GM18498 (cell line): Measurements from ENCODE around the gene MAP1LC3B2.

Experiments
- ATAC-seq: cut with Tn5 transposase; IDR thresholded peaks from one replicate; pipeline ENCODE4 v1.9.1; 2021; ENCODE audit warnings: mild to moderate bottlenecking, moderate library complexity; ENCODE audit not compliant: unreplicated experiment

MAP1LC3B2 gene

DNA sequence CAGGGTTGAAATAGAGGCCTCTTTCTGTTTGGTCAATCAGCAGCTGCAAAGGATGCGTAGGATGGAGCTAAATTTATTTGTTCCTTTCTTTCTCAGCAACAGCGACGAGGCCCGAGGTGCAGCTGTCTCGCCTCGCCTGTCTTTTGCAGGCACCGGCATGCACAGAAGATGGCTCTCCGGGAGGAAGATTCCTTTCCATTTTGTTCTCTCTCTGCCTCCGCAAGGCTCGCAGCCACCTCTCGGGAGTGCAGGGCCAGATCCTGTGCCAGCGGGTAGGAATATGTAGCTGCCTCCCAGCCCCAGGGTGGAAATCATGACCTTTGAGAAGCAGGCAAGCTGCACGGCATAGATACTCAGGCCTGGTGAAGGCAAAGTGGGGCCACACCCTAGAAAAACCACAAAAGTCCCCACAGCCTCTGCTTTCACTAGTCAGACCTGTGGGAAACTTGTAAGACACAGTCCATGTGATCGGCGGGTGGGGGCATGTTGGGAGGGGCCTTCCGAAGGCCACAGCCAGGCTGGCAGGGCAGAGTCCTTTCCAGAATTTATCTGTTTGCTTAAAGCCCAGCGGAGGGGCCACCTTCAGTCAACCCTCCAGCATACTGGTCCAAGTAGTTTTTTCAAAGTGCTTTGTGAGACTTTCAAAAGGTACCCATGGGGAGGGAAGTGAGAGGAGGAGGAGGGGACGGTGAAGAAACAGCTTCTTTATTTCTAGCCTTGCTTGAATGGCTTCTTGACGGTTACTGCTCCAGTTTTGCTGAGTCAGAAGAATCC is at the start of gene MAP1LC3B2:
Gene MAP1LC3B2, plus strand, starts transcription at position 220 of the 774 bp plus-strand sequence. CDS start 16,562 bp downstream, outside the sequence.
- peak; percentile 83 for ATAC-seq

DNA sequence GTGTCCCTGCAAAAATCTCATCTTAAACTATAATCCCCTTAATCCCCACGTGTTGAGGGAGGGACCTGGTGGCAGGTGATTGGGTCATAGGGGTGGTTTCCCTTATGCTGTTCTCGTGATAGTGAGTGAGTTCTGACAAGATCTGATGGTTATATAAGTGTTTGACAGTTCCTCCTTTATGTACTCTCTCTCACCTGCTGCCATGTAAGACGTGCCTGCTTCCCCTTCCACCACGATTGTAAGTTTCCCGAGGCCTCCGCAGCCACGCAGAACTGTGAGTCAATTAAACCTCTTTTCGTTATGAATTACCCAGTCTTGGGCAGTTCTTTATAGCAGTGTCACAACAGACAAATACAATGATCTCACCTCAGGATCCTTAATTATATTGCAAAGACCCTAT is 45.2 kb upstream of the MAP1LC3B2 start:
- ATAC-seq: no peak

GRCh38 chr12:116515684-116516083 is 43.5 kb upstream of the MAP1LC3B2 start:
- ATAC-seq: no peak

- no peak for ATAC-seq
Measured at GRCh38 chr12:116516657-116517056, 42.5 kb upstream of the MAP1LC3B2 start.

DNA sequence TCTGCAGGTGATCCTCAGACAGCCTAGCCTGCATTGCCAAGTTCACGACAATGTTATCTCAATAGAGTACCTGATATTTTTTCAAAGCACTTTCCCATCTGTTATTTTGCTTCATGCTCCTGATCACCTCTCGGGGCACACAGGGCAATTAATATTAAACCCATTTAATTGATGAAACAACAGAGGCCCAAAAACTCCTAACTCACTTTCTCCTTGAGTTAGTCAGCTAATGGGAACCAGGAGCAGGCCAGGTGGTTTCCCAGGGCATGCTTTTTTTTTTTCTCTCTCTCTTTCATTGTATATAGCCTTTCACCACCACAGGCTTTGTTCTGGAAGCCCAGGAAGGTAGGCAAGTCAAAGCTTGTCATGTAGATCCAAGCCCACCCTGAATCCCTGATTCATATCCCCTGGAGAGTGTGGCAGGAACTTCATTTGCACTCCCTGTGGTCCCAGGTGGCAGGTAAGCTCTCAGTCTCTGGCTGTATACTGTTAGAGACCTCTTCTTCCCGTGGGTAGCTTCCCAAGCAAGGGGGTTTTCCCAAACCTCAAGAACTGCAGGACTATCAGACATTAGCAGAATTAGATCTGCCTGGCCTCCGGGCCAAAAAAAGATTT is 41.6 kb upstream of the MAP1LC3B2 start:
- ATAC-seq: no peak

DNA sequence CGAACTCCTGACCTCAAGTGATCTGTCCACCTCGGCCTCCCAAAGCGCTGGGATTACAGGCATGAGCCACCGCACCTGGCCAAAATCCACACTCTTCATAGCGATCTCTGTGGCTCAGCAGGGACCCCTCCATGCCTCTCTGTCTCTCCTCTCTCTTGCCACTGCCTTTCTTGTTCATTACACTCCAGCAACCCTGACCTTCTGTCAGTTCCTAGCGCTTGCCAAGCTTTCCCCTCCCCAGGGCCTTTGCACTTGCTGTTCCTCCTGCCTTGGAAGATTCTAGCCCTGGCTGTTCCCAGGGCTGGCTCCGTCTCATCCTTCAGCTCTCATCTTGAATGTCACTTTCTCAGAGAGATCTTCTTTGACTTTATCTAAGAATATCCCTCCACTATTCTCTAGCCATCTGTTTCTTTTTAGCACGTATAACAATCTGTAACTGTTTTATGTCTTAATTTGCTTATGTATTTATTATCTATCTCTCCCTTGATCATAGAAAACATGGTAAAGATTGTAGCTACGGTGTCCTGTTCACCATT is 38.9 kb upstream of the MAP1LC3B2 start:
- ATAC-seq: no peak

- no peak for ATAC-seq
Measured at GRCh38 chr12:116520801-116521471, 38.2 kb upstream of the MAP1LC3B2 start.

DNA sequence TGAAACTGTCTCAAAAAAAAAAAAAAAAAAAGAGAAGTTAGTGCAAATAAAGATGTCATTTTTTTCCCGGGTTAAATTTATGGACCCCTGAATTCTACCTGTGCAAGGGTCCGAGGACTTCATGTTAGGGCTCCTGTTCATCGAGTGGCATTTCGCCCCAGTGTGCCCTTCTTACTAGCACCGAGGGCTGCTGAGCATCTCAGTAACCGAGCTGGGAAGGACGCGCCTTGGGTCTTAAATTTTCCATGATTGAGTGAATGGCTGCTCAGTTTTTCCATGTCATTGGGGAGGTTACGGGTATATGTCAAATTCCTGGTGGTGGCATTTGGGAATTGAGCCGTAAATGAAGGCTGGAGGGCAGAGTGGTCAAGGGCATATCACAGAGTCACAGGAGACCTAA is 34.9 kb upstream of the MAP1LC3B2 start:
- ATAC-seq: no peak

GRCh38 chr12:116524964-116525379 is 34.2 kb upstream of the MAP1LC3B2 start:
- no peak for ATAC-seq

- ATAC-seq: no peak
Measured at GRCh38 chr12:116525418-116526001, 33.7 kb upstream of the MAP1LC3B2 start.

DNA sequence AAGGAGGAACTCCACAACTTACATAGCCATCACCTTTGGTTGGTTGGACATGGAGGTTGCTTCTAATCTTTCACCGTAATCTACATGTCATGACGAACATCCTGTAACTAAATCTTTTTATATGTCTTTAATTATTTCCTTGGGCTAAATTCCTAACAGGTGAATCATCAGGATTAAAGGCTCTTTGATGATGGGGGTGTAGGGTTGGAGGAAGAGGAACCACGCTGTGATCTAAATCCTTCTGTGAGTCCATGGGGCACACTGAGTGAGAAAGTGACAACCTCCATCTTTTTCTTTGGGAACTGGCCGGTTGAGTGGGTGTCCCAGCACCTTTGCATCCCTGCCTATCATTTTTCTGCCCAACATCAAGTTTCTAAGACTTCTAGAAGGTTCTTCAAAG is 31.1 kb upstream of the MAP1LC3B2 start:
- ATAC-seq: no peak

DNA sequence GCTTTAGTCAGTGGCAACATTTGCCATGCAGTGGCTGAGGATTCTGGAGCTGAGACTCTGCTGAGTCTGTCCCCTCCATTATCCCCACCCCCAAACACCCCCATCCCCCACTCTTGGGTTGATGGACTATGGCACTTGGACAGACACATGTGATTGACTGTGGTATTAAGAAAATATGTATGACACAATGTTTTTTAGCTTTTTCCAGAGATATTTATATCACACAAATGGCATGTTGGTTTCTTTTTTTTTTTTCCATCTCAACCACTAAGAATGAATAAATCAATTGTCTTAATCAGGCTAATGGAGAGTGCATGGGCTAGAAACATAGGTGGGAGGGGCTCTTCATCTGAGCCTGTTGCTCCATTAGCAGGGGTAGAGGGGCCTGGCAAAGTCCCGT is 30.7 kb upstream of the MAP1LC3B2 start:
- no peak for ATAC-seq

DNA sequence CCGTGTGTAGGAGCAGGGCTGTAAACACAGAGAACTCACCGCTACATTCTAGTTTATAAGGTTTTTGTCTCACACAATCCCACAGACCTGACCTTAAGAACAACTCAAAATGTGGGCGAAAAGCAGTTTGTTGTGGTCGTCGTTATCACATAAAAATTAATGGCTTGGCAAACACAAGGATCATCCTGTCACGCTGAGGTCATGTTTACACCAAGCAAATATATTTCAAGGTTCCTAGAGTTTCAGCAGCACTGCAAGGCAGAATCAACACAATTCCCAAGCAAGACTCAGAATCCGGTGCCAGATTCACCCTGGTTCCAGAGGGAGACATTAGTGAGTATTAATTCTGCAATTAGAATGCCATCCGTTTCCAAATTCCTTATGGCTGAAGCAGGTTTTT is 30.1 kb upstream of the MAP1LC3B2 start:
- ATAC-seq: no peak

DNA sequence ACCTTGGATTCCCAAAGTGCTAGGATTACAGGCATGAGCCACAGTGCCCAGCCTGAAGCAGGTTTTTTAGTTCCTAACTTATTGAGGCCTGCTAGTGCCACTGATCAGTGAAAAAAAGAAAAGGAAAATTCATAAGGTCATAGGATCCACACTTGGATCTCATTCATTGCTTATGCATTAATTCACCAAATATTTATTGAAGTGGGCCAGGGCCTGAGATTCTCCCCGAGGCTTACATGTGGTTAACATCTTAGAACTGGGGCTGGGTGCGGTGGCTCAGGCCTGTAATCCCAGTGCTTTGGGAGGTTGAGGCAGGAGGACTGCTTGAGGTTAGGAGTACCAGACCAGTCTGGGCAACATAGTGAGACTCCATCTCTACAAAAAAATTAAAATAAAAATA is 29.5 kb upstream of the MAP1LC3B2 start:
- no peak for ATAC-seq

- ATAC-seq: no peak
Measured at GRCh38 chr12:116532428-116532827, 26.8 kb upstream of the MAP1LC3B2 start.

GRCh38 chr12:116532986-116533342 is 26.2 kb upstream of the MAP1LC3B2 start:
- ATAC-seq: no peak

- ATAC-seq: peak; percentile 64
Measured at GRCh38 chr12:116533343-116534251, 25.6 kb upstream of the MAP1LC3B2 start.

DNA sequence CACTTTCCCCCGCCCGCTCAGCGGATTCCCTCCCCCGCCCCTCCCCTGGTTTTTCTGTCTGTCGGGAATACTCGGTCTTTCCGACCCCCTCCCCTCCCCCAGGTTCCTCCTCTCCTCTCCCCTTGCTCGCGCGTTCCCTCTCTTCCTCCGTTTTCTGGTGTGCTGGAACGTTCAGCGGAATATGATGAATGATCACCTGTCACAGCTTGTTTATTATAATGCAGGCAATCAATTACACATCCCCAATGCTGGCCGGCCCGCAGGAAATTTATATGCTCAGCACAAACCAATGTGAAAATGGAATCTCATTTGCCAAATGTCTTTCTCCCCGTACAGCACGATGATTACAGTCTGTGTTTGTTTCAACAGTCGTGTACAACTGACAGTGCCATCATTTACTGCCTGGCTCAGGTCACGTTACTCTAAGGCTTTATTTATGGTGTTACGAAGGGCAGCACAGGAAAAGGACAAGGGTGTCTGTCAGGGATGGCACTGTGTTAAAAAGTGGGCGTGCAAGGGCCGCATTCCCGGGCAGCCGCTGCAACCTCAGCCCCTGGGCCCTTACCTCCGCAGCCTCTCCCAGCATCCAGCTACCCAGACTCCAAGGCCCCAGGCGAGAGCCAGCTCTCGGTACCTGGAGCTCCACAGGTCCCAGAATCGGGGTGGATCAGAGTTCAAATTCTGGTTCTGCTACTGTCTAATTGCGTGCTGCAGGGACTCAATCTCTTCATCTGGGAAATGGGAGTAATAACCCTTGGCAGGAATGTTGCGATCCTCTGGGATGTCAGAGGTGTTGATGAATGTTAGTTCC is 24.7 kb upstream of the MAP1LC3B2 start:
- ATAC-seq: no peak

- no peak for ATAC-seq
Measured at GRCh38 chr12:116535241-116535640, 23.9 kb upstream of the MAP1LC3B2 start.
